HT1080 (cell line): ENCODE data around the gene TNP2. TPM values are rescaled to one million over a fixed set of nuclear protein-coding genes. Genes with fewer than 3 reads are reported as not detected.

ENCODE experiments used
- DNase-seq: peaks from one replicate; pipeline ENCODE4 v3.0.0-alpha.2; 2015; ENCODE audit warnings: low read depth
- total RNA-seq: library from RNA; depleted of rRNA; stranded (reverse); fragments of >200 nt; shearing (Covaris generic); gene quantifications from 2 replicates; pipeline ENCODE4 v1.2.3, GENCODE V29; 2014

The TNP2 gene
- total RNA-seq, 1 experiment from 2014 or later = not detected

- DNase-seq = no peak
These were observed 10.3 kb downstream of the TNP2 start for GRCh38 chr16:11258553-11259492.

DNA sequence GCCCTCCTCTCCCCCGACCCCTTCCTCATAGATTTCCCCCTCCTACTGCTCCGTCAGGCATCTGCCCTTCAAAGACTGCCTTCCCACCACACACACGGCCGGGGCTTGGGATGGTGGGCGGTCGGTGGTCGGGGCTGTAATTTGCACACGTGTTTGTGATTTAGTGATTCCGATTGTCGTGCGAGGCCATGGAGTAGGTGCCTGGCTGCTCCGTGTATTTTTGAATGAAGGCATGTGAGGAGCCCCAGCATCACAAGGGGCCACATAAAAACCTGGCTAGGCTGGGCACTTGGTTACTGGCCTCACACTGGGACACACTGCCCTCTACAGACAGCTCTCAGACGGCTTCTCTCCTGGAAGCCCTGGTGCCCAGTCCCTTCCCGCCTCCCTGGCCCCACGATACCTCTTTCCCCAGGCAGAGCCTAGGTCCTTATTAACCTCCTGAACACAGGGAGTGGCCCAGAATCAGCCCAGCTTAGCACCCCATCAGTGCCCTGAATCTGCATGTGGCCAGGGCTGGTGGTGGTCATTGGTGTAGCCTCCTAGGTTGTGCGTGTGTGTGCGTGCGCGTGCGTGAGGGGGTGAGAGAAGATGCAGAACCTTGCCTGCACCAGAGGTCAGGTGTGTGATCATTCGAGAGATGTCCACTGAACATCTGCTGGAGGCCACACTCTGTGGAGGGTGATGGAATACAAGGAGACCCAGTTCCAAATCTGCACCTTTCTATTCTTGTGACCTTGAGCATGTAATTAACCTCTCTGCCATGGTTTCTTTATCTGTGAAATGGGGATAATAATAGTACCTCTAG, 11.8 kb downstream of the TNP2 start:
- peak; percentile 80 for DNase-seq

GRCh38 chr16:11256661-11257130, 12.4 kb downstream of the TNP2 start:
- DNase-seq = peak; percentile 32

DNA sequence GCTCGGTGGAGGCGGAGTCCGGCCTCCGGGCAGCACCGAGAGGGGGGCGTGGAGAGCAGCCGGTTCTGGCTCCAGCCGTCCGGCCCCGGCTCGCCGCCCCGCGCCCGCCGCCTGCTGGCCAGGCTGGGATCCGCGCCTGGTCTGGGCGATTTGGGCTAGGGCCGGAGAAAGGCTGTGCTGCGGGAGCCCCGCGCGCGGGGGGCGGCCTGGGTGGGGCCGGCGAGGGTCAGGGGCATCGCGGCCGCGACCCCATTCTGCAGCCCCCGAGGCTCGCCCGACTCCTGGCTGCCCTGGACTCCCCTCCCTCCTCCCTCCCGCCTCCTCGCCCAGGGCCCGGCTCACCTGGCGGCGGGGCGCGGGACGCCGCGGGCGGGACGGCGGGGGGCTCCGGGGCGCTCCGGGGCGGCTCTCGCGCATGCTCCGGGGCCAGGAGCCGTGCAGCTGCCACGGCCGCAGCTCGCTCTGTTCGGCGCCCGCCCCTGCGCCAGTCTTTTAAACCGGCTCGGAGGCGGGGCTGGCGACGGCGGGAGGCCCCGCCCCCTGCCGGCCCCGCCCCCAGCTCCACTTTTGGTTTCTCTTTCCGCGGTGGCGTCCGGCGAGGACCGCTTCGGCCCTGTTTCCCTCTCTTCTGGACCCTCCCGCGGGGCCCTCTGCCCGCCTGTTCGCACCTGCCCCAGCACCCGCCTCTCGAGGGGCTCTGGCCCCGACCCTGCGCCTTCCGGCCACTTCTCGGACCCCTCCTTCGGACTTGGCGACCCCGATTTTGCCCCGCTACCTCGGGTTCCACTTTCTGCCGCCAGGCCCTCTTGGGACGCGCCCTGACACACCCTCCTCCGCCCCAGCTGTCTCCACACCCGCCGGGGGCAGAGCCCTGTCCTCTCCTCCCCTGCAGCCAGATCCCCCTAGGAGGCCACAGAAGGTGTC, 13.1 kb downstream of the TNP2 start, which contains the start of gene SOCS1:
TSS of gene SOCS1 (minus strand) at position 468 of the 924 bp plus-strand sequence. CDS start 726 bp downstream, outside the sequence.
- DNase-seq = peak; percentile 77

DNA sequence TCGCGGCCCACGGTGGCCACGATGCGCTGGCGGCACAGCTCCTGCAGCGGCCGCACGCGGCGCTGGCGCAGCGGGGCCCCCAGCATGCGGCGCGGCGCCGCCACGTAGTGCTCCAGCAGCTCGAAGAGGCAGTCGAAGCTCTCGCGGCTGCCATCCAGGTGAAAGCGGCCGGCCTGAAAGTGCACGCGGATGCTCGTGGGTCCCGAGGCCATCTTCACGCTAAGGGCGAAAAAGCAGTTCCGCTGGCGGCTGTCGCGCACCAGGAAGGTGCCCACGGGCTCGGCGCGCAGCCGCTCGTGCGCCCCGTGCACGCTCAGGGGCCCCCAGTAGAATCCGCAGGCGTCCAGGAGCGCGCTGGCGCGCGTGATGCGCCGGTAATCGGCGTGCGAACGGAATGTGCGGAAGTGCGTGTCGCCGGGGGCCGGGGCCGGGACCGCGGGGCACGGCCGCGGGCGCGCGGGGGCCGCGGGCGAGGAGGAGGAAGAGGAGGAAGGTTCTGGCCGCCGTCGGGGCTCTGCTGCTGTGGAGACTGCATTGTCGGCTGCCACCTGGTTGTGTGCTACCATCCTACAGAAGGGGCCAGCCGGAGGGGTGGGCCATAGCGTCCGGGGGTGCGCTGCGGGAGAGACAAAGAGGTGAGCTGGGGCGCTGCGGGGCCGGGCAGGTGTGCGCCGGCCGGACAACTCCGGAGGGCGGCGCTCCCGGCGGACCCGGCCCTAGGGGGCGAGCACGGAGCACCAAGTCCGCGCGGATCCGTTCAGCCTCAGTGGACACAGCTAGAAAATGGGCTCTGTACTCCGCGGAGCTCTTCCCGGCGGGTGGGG, 14.0 kb downstream of the TNP2 start:
- no peak for DNase-seq

DNA sequence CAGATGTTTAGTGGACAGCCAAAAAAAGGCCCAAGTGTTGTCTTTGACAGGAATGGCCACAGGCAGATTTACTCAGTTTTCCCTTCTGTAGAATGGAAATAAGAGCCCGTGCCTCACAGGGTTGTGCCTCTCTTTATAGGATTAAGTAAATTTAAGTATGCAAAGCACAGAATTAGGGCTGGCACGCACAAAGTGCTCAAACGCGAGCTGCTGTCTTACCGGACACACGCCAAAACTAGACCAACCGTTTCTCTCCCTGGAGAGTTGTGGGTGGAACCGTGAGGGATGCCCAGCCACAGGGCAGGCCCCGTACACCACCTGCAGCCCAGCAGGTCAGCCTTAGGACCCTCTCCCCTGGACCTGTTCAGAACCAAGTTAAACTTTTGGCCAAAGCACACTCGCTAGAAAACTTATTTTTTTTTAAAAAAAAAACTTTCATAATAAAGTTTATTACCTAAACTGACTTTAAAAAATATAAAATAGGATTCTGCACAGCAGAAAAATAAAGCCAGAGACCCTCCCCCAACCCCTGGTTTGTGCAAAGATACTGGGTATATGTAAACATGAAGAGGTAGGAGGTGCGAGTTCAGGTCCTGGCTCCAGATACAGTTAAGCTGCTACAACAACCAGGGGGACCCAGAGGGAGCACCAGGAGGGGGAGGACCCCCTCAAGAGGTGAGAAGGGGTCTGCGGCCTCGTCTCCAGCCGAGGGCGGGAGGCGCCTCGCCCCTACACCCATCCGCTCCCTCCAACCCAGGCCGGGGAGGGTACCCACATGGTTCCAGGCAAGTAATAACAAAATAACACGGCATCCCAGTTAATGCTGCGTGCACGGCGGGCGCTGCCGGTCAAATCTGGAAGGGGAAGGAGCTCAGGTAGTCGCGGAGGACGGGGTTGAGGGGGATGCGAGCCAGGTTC, 14.9 kb downstream of the TNP2 start:
- DNase-seq = no peak

DNA sequence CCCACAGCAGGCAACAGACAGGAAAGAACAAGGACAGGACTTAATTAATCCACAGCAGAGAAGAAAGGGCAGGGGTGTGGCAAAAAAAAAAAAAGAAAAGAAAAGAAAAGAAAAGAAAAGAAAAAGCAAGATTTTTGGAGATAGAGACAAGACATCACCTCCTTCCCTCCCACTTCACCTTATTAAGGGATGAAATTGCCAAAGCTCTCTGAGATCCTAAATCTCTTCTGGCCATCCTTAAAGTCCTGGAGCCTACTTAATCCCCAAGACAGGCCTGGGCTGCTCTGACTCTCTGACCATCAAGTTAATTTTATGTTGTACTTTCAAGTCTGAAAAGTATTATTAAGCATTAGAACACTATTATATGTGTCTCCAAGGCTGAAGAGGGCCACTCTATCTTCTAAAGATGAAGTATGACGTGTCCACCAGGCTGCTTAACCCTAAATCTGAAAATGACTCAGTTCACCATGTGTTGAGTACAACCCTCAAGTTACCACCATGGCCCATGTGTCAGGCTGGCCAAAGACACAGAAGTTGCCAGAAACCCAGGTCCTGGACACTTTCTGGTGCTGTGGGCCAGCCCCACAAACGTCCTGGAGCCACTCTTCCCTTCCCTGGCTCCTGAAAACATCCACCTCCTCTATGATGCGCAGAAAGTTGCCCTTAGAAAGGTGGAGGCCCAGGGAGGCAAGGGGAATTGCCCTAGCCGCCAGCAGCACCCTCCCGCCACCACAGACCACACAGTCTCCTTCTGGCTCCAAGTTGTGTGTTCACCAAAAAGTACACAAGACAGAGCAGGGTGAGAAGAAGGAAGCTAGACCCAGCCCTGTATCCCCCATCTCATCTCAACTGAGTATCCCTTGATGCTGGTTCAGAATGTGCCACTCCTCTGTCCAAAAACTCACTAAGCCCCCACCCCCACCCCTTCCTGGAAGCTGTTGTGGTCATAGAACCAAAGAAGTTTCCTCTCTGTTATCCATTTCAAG, 15.8 kb downstream of the TNP2 start:
- no peak for DNase-seq

DNA sequence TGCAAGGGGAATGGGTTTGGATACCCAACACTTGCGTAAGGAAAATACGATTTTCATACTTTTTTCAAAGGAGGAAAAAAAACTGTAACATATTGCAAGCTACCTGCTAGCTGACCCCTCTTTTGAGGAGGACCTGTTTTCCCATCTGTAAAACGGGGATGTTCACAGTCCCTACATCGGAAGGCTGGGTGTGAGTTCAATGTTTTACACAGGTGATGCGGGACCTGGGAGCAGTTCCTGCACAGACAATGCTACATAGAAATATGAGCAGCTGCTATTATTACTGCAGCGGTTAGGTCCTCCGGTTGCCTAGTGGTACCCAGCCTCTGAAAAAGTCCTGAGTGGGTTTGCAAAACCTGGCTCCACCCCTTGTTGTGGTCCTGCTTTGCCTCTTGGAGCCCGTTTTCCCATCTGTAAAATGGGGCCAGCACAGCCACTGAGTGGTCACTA, 16.6 kb downstream of the TNP2 start:
- DNase-seq = no peak

DNA sequence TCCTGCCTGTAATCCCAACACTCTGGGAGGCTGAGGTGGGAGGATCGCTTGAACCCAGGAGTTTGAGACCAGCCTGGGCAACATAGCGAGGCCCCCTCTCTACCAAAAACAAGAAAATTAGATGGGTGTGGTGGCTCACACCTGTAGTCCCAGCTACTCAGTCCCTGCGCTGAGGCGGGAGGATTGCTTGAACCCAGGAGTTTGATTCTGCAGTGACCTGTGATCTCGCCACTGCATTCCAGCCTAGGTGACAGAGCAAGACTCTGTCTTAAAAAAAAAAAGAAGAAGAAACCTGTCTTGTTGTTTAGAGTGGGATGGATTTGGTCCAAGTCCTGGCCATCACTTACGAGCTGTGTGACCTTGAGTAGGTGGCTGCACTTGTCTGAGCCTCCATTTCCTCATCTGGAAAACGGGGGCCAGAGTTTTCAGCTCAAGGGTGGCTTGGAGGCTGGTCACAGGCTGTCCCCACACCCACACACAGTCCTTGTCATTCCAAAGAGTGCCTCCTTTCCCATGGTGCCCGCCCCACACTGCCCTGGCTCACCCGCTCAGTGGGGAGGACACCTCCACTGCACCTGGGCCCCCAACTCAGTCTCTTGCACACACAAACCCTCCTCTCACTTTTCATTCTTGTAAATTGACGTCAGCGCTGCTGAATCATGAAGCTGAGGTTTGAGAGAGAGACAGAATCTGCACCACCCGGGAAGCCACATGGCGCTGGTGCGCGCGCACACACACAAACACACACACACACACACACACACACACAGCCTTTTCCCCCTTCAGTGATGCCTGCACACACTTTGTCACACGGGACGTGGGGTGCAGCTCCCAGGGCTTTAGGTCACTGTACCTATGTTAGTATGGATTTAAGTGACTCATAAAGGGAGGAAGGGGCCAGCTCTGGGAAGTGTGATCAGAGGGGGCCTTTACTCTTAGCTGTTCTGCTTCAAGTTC, 17.3 kb downstream of the TNP2 start:
- peak; percentile 77 for DNase-seq

GRCh38 chr16:11250786-11251524, 18.2 kb downstream of the TNP2 start:
- no peak for DNase-seq

- DNase-seq = no peak
These were observed 18.9 kb downstream of the TNP2 start for GRCh38 chr16:11250091-11250785.

GRCh38 chr16:11249233-11250061, 19.7 kb downstream of the TNP2 start:
- DNase-seq = no peak

GRCh38 chr16:11248133-11248532, 21.0 kb downstream of the TNP2 start:
- no peak for DNase-seq

GRCh38 chr16:11245988-11246387, 23.1 kb downstream of the TNP2 start:
- no peak for DNase-seq
